HEK293 (cell line): Measurements from ENCODE around the gene PIM1.
A peak's percentile ranks its signal among the peaks of the same experiment; 100 is the strongest.

Experiments used
- CTCF ChIA-PET: fragments of 350-600 bp; formaldehyde crosslinking; extraction: SDS; loops from one replicate; lab custom pipeline; 2021; ENCODE audit warnings: antibody characterized with exemption; lab: Yijun Ruan, JAX
- POLR2A ChIA-PET: fragments of 300-600 bp; formaldehyde crosslinking; extraction: SDS; loops from one replicate; lab custom pipeline; 2020; ENCODE audit warnings: antibody characterized with exemption, inconsistent platforms; lab: Yijun Ruan, JAX
- H3K27ac ChIP-seq: fragments of 200-500 bp; sonication (Bioruptor generic); 2 replicates; pipeline ENCODE4 v1.5.1; 2014; ENCODE audit warnings: low read depth, low read length, control low read depth, inconsistent platforms; ENCODE audit errors: extremely low read depth
- H3K36me3 ChIP-seq, 2 experiments: fragments of 200-500 bp in 1 of 2; sonication (Bioruptor generic) in 1 of 2; 1 replicate in 1 of 2; 2 replicates in 1 of 2; pipeline ENCODE4 v1.5.1; 2014 to 2017; ENCODE audit warnings: inconsistent platforms in 2 of 2, low read length in 2 of 2; ENCODE audit not compliant: control insufficient read depth in 2 of 2, insufficient read depth in 1 of 2
- H3K4me1 ChIP-seq: fragments of 200-500 bp; sonication (Bioruptor generic); 2 replicates; pipeline ENCODE4 v1.5.1; 2014; ENCODE audit warnings: mild to moderate bottlenecking, low read length, inconsistent platforms; ENCODE audit not compliant: control insufficient read depth, insufficient read depth
- H3K4me3 ChIP-seq: 2 replicates; pipeline ENCODE4 v1.5.1; 2011; ENCODE audit warnings: low read depth, mild to moderate bottlenecking, control low read depth, low read length, moderate library complexity
- H3K9me3 ChIP-seq: fragments of 200-500 bp; sonication (Bioruptor generic); 2 replicates; pipeline ENCODE4 v1.5.1; 2014; ENCODE audit warnings: low read depth, low read length, inconsistent platforms; ENCODE audit not compliant: control insufficient read depth, insufficient read depth
- GLIS2 ChIP-seq: fragments of 450-650 bp; formaldehyde crosslinking; IDR thresholded peaks from 2 replicates; pipeline ENCODE4 v1.5.1; 2016; ENCODE audit warnings: missing biosample characterization, missing genetic modification characterization
- KLF7 ChIP-seq: fragments of 450-650 bp; formaldehyde crosslinking; IDR thresholded peaks from 2 replicates; pipeline ENCODE4 v1.5.1; 2016; ENCODE audit warnings: missing biosample characterization, missing genetic modification characterization, borderline replicate concordance
- ZBTB8A ChIP-seq: fragments of 450-650 bp; formaldehyde crosslinking; IDR thresholded peaks from 2 replicates; pipeline ENCODE4 v1.5.1; 2016; ENCODE audit warnings: missing biosample characterization, missing genetic modification characterization
- ZNF112 ChIP-seq: fragments of 450-650 bp; formaldehyde crosslinking; IDR thresholded peaks from 2 replicates; pipeline ENCODE4 v1.5.0; 2017; ENCODE audit warnings: missing biosample characterization, missing genetic modification characterization
- ZNF114 ChIP-seq: fragments of 450-650 bp; formaldehyde crosslinking; IDR thresholded peaks from 2 replicates; pipeline ENCODE4 v1.5.0; 2017; ENCODE audit warnings: missing biosample characterization, missing genetic modification characterization
- ZNF132 ChIP-seq: fragments of 450-650 bp; formaldehyde crosslinking; IDR thresholded peaks from 2 replicates; pipeline ENCODE4 v1.5.1; 2017; ENCODE audit warnings: missing biosample characterization, missing genetic modification characterization, borderline replicate concordance
- ZNF157 ChIP-seq: fragments of 450-650 bp; formaldehyde crosslinking; IDR thresholded peaks from 2 replicates; pipeline ENCODE4 v1.5.1; 2016; ENCODE audit warnings: missing biosample characterization, missing genetic modification characterization
- ZNF239 ChIP-seq: fragments of 450-650 bp; formaldehyde crosslinking; IDR thresholded peaks from 2 replicates; pipeline ENCODE4 v1.5.1; 2016; ENCODE audit warnings: missing biosample characterization, missing genetic modification characterization
- ZNF501 ChIP-seq: fragments of 450-650 bp; formaldehyde crosslinking; IDR thresholded peaks from 2 replicates; pipeline ENCODE4 v1.5.1; 2016; ENCODE audit warnings: missing biosample characterization, missing genetic modification characterization
- ZNF530 ChIP-seq: fragments of 450-650 bp; formaldehyde crosslinking; IDR thresholded peaks from 2 replicates; pipeline ENCODE4 v1.5.1; 2016; ENCODE audit warnings: low read depth, missing biosample characterization, missing genetic modification characterization
- ZNF548 ChIP-seq: fragments of 450-650 bp; formaldehyde crosslinking; IDR thresholded peaks from 2 replicates; pipeline ENCODE4 v1.5.1; 2016; ENCODE audit warnings: missing biosample characterization, missing genetic modification characterization
- ZNF596 ChIP-seq: fragments of 450-650 bp; IDR thresholded peaks from 2 replicates; pipeline ENCODE4 v1.5.0; 2018; ENCODE audit warnings: missing biosample characterization, mild to moderate bottlenecking, missing genetic modification characterization, moderate library complexity
- ZNF600 ChIP-seq: fragments of 450-650 bp; formaldehyde crosslinking; IDR thresholded peaks from 2 replicates; pipeline ENCODE4 v1.5.1; 2016; ENCODE audit warnings: missing biosample characterization, missing genetic modification characterization
- ZNF623 ChIP-seq: fragments of 450-650 bp; formaldehyde crosslinking; IDR thresholded peaks from 2 replicates; pipeline ENCODE4 v1.5.1; 2016; ENCODE audit warnings: missing biosample characterization, missing genetic modification characterization
- ZNF654 ChIP-seq: fragments of 450-650 bp; formaldehyde crosslinking; IDR thresholded peaks from 2 replicates; pipeline ENCODE4 v1.5.1; 2016; ENCODE audit warnings: low read depth, missing biosample characterization, missing genetic modification characterization
- TF ChIP-seq, protein P1 (sequence below): fragments of 450-650 bp; formaldehyde crosslinking; IDR thresholded peaks from 2 replicates; pipeline ENCODE4 v1.5.1; 2017; ENCODE audit warnings: missing biosample characterization, mild to moderate bottlenecking, missing genetic modification characterization, moderate library complexity
- TF ChIP-seq, protein P2 (sequence below): fragments of 450-650 bp; formaldehyde crosslinking; IDR thresholded peaks from 2 replicates; pipeline ENCODE4 v1.5.1; 2016; ENCODE audit warnings: missing biosample characterization, missing genetic modification characterization
- TF ChIP-seq, protein P3 (sequence below): fragments of 450-650 bp; formaldehyde crosslinking; IDR thresholded peaks from 2 replicates; pipeline ENCODE4 v1.5.1; 2016; ENCODE audit warnings: missing biosample characterization, missing genetic modification characterization
- TF ChIP-seq, protein P4 (sequence below): fragments of 450-650 bp; IDR thresholded peaks from 2 replicates; pipeline ENCODE4 v1.5.1; 2018; ENCODE audit warnings: missing biosample characterization, missing genetic modification characterization
- TF ChIP-seq, protein P5 (sequence below): fragments of 450-650 bp; formaldehyde crosslinking; IDR thresholded peaks from 2 replicates; pipeline ENCODE4 v1.5.1; 2016; ENCODE audit warnings: missing biosample characterization, missing genetic modification characterization
- TF ChIP-seq, protein P6 (sequence below): fragments of 450-650 bp; formaldehyde crosslinking; IDR thresholded peaks from 2 replicates; pipeline ENCODE4 v1.5.1; 2016; ENCODE audit warnings: missing biosample characterization, missing genetic modification characterization

PIM1 gene

DNA sequence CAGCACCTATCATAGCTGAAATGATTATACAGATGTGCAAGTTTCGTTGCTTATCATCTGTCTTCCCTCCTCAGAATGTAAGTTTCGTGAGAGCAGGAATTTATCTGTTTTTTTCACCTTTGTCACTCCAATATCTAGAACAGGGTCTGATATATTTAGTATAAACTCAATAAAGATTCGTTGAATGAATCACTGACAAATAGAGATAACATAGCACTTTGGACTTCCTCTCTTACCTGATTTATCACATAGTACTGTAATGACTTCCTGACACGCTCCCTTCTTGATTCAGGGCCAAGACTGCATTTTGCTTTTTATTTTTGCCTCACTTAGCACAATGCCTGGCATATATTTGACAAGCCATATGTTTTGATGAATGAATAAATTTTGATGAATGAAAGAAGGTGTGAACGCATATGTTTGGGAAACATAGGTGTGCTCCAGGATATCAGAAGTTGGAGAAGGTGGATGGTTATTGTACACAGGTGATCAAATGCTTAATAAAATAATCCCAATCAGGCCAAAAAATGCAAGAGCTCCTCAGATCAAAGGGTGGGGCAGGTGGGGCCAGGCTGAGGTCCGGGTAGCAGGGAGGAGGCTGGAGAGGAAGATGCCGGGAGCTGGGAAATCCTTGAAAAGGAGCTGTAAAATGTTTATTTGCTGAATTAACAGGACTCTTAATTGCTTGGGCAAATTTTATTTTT is 33.0 kb downstream of the PIM1 start (continued):
- TF ChIP-seq ZBTB8A (tag by site-specific recombination) (no peak), ZNF654 (tag by site-specific recombination) (no peak), ZNF596 (tag by site-specific recombination) (no peak), GLIS2 (tag by site-specific recombination) (no peak), ZNF501 (tag by site-specific recombination) (no peak), ZNF623 (tag by site-specific recombination) (no peak), ZNF157 (no peak), ZNF132 (no peak), ZNF600 (tag by site-specific recombination) (no peak)
- TF ChIP-seq, protein P1, sequence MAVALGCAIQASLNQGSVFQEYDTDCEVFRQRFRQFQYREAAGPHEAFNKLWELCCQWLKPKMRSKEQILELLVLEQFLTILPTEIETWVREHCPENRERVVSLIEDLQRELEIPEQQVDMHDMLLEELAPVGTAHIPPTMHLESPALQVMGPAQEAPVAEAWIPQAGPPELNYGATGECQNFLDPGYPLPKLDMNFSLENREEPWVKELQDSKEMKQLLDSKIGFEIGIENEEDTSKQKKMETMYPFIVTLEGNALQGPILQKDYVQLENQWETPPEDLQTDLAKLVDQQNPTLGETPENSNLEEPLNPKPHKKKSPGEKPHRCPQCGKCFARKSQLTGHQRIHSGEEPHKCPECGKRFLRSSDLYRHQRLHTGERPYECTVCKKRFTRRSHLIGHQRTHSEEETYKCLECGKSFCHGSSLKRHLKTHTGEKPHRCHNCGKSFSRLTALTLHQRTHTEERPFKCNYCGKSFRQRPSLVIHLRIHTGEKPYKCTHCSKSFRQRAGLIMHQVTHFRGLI = no peak
- TF ChIP-seq, protein P2, sequence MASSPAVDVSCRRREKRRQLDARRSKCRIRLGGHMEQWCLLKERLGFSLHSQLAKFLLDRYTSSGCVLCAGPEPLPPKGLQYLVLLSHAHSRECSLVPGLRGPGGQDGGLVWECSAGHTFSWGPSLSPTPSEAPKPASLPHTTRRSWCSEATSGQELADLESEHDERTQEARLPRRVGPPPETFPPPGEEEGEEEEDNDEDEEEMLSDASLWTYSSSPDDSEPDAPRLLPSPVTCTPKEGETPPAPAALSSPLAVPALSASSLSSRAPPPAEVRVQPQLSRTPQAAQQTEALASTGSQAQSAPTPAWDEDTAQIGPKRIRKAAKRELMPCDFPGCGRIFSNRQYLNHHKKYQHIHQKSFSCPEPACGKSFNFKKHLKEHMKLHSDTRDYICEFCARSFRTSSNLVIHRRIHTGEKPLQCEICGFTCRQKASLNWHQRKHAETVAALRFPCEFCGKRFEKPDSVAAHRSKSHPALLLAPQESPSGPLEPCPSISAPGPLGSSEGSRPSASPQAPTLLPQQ (tag by site-specific recombination) = peak; percentile 57; the same call in 1 of the 2 replicates
- TF ChIP-seq, protein P3, sequence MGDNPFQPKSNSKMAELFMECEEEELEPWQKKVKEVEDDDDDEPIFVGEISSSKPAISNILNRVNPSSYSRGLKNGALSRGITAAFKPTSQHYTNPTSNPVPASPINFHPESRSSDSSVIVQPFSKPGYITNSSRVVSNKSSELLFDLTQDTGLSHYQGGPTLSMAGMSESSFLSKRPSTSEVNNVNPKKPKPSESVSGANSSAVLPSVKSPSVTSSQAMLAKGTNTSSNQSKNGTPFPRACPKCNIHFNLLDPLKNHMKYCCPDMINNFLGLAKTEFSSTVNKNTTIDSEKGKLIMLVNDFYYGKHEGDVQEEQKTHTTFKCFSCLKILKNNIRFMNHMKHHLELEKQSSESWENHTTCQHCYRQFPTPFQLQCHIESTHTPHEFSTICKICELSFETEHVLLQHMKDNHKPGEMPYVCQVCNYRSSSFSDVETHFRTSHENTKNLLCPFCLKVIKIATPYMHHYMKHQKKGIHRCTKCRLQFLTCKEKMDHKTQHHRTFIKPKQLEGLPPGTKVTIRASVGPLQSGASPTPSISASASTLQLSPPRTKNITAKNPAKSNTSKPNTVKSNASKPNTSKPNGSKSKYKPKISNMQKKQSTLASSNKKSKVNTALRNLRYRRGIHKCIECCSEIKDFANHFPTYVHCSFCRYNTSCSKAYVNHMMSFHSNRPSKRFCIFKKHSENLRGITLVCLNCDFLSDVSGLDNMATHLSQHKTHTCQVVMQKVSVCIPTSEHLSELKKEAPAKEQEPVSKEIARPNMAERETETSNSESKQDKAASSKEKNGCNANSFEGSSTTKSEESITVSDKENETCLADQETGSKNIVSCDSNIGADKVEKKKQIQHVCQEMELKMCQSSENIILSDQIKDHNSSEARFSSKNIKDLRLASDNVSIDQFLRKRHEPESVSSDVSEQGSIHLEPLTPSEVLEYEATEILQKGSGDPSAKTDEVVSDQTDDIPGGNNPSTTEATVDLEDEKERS (tag by site-specific recombination) = no peak

DNA sequence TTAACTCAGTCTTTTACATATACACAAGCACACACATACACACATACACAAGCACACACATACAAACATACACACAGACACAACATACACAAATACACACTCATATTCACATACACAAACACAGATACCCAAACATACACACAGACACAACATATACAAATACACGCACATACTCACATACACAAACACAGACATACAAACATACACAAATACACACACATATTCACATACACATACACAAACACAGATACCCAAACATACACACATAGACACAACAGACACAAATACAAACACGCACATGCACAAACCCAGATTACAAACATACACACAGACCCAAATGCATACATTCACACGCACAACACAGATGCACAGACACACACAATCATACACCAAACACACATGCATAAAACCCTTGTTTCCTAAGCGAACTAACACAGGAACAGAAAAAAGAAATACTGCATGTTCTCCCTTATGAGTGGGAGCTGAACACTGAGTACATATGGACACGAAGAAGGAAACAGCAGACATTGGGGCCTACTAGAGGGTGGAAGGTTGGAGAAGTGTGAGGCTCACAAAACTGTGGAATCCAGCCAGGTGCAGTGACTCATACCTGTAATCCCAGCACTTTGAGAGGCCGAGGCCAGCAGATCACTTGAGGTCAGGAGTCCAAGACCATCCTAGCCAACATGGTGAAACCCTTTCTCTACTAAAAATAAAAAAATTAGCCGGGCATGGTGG is 34.2 kb downstream of the PIM1 start:
- CTCF ChIA-PET = interaction anchor here (0.6 to 17.8 kb wide), 10 partner anchors 21 to 319 kb away, joined by 3 to 845 read pairs (median 5); partner anchors contain the start of gene C6orf89
- H3K27ac ChIP-seq = no peak overlapping the region
- no peak overlapping the region for H3K4me3 ChIP-seq
- POLR2A ChIA-PET = no interaction called here
- peaks cover 4% of the 10 kb centered on the region for H3K4me1 ChIP-seq
- H3K9me3 ChIP-seq = no peaks in the 10 kb centered on the region
- H3K36me3 ChIP-seq = no peaks in the 10 kb centered on the region
- TF ChIP-seq ZNF112 (tag by site-specific recombination) (0 out of 2 replicates have a peak, but pooled peaks have one; percentile 50), ZNF239 (tag by site-specific recombination) (peak; percentile 65), ZNF530 (tag by site-specific recombination) (no peak), ZNF114 (tag by site-specific recombination) (peak; percentile 91; the same call in 1 of the 2 replicates), KLF7 (tag by site-specific recombination) (no peak), ZNF548 (tag by site-specific recombination) (no peak)
- TF ChIP-seq, protein P4, sequence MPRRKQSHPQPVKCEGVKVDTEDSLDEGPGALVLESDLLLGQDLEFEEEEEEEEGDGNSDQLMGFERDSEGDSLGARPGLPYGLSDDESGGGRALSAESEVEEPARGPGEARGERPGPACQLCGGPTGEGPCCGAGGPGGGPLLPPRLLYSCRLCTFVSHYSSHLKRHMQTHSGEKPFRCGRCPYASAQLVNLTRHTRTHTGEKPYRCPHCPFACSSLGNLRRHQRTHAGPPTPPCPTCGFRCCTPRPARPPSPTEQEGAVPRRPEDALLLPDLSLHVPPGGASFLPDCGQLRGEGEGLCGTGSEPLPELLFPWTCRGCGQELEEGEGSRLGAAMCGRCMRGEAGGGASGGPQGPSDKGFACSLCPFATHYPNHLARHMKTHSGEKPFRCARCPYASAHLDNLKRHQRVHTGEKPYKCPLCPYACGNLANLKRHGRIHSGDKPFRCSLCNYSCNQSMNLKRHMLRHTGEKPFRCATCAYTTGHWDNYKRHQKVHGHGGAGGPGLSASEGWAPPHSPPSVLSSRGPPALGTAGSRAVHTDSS (tag by site-specific recombination) = no peak
- TF ChIP-seq, protein P5, sequence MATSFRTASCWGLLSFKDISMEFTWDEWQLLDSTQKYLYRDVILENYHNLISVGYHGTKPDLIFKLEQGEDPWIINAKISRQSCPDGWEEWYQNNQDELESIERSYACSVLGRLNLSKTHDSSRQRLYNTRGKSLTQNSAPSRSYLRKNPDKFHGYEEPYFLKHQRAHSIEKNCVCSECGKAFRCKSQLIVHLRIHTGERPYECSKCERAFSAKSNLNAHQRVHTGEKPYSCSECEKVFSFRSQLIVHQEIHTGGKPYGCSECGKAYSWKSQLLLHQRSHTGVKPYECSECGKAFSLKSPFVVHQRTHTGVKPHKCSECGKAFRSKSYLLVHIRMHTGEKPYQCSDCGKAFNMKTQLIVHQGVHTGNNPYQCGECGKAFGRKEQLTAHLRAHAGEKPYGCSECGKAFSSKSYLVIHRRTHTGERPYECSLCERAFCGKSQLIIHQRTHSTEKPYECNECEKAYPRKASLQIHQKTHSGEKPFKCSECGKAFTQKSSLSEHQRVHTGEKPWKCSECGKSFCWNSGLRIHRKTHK (tag by site-specific recombination) = 0 out of 2 replicates have a peak, but pooled peaks have one; percentile 10
- TF ChIP-seq, protein P6, sequence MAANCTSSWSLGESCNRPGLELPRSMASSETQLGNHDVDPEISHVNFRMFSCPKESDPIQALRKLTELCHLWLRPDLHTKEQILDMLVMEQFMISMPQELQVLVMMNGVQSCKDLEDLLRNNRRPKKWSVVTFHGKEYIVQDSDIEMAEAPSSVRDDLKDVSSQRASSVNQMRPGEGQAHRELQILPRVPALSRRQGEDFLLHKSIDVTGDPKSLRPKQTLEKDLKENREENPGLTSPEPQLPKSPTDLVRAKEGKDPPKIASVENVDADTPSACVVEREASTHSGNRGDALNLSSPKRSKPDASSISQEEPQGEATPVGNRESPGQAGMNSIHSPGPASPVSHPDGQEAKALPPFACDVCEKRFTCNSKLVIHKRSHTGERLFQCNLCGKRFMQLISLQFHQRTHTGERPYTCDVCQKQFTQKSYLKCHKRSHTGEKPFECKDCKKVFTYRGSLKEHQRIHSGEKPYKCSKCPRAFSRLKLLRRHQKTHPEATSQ (tag by site-specific recombination) = no peak
